GM12891 (cell line): ENCODE results near the gene WDR27.

Experiments used
- POLR2AphosphoS5 ChIP-seq: IDR thresholded peaks from 2 replicates; pipeline ENCODE4 v1.6.1; 2011; ENCODE audit warnings: low read depth, low read length, control low read depth
- TAF1 ChIP-seq: IDR thresholded peaks from 2 replicates; pipeline ENCODE4 v1.6.1; 2011; ENCODE audit warnings: low read depth, low read length, control low read depth

GRCh38 chr6:169745405-169745804 is 43.6 kb upstream of the WDR27 start:
- TF ChIP-seq TAF1 (no peak), POLR2AphosphoS5 (no peak)
